HepG2 (cell line): ENCODE results near the gene DNAJB6. TPM values are rescaled to one million over a fixed set of nuclear protein-coding genes. Genes with fewer than 3 reads are reported as not detected.

ENCODE experiments used
- ATAC-seq: fragments of 200-7000 bp; cut with Tn5 transposase; 3 replicates; pipeline ENCODE4 v1.9.1; 2020; ENCODE audit warnings: mild to moderate bottlenecking, moderate library complexity
- BruUV-seq: library from RNA; stranded (reverse); fragments of 400-500 nt; replicated peaks from 2 replicates; lab custom pipeline; 2021; lab: Mats Ljungman, UMichigan
- CTCF ChIA-PET: fragments of 300-600 bp; formaldehyde crosslinking; extraction: SDS; loops from one replicate; lab custom pipeline; 2021; ENCODE audit warnings: low total read pairs, inconsistent platforms, low intra/inter-chr PET ratio; lab: Yijun Ruan, JAX
- POLR2A ChIA-PET: fragments of 350-600 bp; sonication (Branson Sonifier 250); formaldehyde crosslinking; loops from one replicate; lab custom pipeline; 2020; ENCODE audit warnings: antibody characterized with exemption, inconsistent platforms; lab: Yijun Ruan, JAX
- DNase-seq: peaks from one replicate; pipeline ENCODE4 v3.0.0-alpha.2; 2015; ENCODE audit warnings: low spot score
- FAIRE-seq: peaks from 3 replicates; lab custom pipeline; 2011; peaks lifted over from hg19 to GRCh38; lab: Jason Lieb, UNC
- H2AFZ ChIP-seq: one replicate; pipeline ENCODE4 v1.6.1; 2011; ENCODE audit warnings: low read length, inconsistent platforms
- H3K27ac ChIP-seq: fragments of 300-600 bp; 3 replicates; pipeline ENCODE4 v1.8.0; 2011; ENCODE audit warnings: mixed run types, mild to moderate bottlenecking, mixed read lengths, low read length, inconsistent platforms; ENCODE audit not compliant: insufficient read depth; ENCODE audit errors: extremely low read length
- H3K27me3 ChIP-seq, 2 experiments: fragments of 200-600 bp in 1 of 2; 2 replicates in 1 of 2; 3 replicates in 1 of 2; pipeline versions ENCODE4 v1.6.0 to v1.8.0; 2011; ENCODE audit warnings: low read length in 2 of 2, mild to moderate bottlenecking in 2 of 2, moderate library complexity in 2 of 2, inconsistent platforms in 1 of 2; ENCODE audit not compliant: insufficient read depth in 2 of 2, control insufficient read depth in 1 of 2
- H3K36me3 ChIP-seq, 2 experiments: fragments of 200-600 bp in 1 of 2; replicated peaks in 1 of 2; 2 replicates in 1 of 2; 3 replicates in 1 of 2; pipeline versions ENCODE4 v1.5.1 to v1.8.0; 2011; ENCODE audit warnings: low read length in 2 of 2, inconsistent platforms in 1 of 2; ENCODE audit not compliant: insufficient read depth in 2 of 2, control insufficient read depth in 1 of 2
- H3K4me1 ChIP-seq: 2 replicates; pipeline ENCODE4 v1.5.1; 2012; ENCODE audit warnings: low read length, inconsistent platforms; ENCODE audit not compliant: insufficient read depth
- H3K4me2 ChIP-seq: 2 replicates; pipeline ENCODE4 v1.6.0; 2011; ENCODE audit warnings: low read depth, low read length, inconsistent platforms
- H3K4me3 ChIP-seq, 3 experiments: fragments of 200-600 bp in 1 of 3; sonication (generic), shearing (Covaris generic) in 1 of 3; replicated peaks in 1 of 3; 2 replicates each; pipeline ENCODE4 v1.5.1; 2011 to 2016; ENCODE audit warnings: low read length in 3 of 3, inconsistent platforms in 2 of 3, low read depth in 2 of 3, mild to moderate bottlenecking in 2 of 3, control low read depth in 1 of 3, mixed read lengths in 1 of 3; ENCODE audit not compliant: insufficient read depth in 1 of 3
- H3K79me2 ChIP-seq: one replicate; pipeline ENCODE4 v1.6.1; 2011; ENCODE audit warnings: low read length, inconsistent platforms; ENCODE audit not compliant: insufficient read depth
- H3K9ac ChIP-seq: 2 replicates; pipeline ENCODE4 v1.6.0; 2011; ENCODE audit warnings: mild to moderate bottlenecking, low read depth, low read length, inconsistent platforms; ENCODE audit not compliant: insufficient read depth
- H3K9me3 ChIP-seq: 2 replicates; pipeline ENCODE4 v1.5.1; 2012; ENCODE audit warnings: mild to moderate bottlenecking, low read length
- H4K20me1 ChIP-seq: 2 replicates; pipeline ENCODE4 v1.6.0; 2011; ENCODE audit warnings: inconsistent platforms, mild to moderate bottlenecking, low read length, moderate library complexity; ENCODE audit not compliant: insufficient read depth
- ARNT2 ChIP-seq: sonication (generic); formaldehyde crosslinking; IDR thresholded peaks from 2 replicates; pipeline ENCODE4 v1.8.0; 2022; ENCODE audit warnings: mild to moderate bottlenecking, low read depth, missing genetic modification reagents, moderate library complexity
- FOXK1 ChIP-seq: sonication (generic); formaldehyde crosslinking; IDR thresholded peaks from 2 replicates; pipeline ENCODE4 v1.4.0; 2020; ENCODE audit warnings: low read depth, missing genetic modification reagents, borderline replicate concordance
- RCOR2 ChIP-seq: IDR thresholded peaks from 2 replicates; pipeline ENCODE4 v1.6.1; 2016; ENCODE audit warnings: missing biosample characterization, missing genetic modification reagents
- SMYD3 ChIP-seq: sonication (generic); formaldehyde crosslinking; IDR thresholded peaks from 2 replicates; pipeline ENCODE4 v1.8.1; 2023; ENCODE audit warnings: mild to moderate bottlenecking, missing genetic modification reagents
- ZBED4 ChIP-seq: sonication (generic); formaldehyde crosslinking; IDR thresholded peaks from 2 replicates; pipeline ENCODE4 v1.4.0; 2020; ENCODE audit warnings: missing genetic modification reagents, borderline replicate concordance
- ZNF354B ChIP-seq: sonication (generic); formaldehyde crosslinking; IDR thresholded peaks from 2 replicates; pipeline ENCODE4 v1.8.0; 2022; ENCODE audit warnings: mild to moderate bottlenecking, missing genetic modification reagents
- WGBS: methylation state at CpG from one replicate; pipeline ENCODE4 v1.1.6; 2017; ENCODE audit warnings: low lambda C conversion rate; 5-methylcytosine and 5-hydroxymethylcytosine counted together
- in situ Hi-C: cut with HindIII; loops from 2 replicates; pipeline ENCODE4 v1.10.0; 2017; ENCODE audit warnings: low pct_unique_long_range_greater_than_20kb; ENCODE audit not compliant: extremely low pct_ligation_motif_present
- intact Hi-C: fragments of 100-400 bp; cut with micrococcal nuclease; formaldehyde crosslinking; loops from one replicate; pipeline ENCODE4 v1.10.0; 2022; ENCODE audit not compliant: unreplicated experiment
- polyA plus RNA-seq, 8 experiments: library from polyadenylated mRNA; depleted of rRNA in 3 of 8; stranded (reverse) in 7 of 8; unstranded in 1 of 8; fragments of >200 nt; fragmentation: Illumina TruSeq in 4 of 8; extraction: Trizol in 4 of 8; gene quantifications; 2 replicates each; pipeline versions ENCODE4 v1.2.1 to v1.2.3, GENCODE V29; 2011 to 2016; ENCODE audit warnings: low read depth in 4 of 8, missing spikeins in 1 of 8, mixed read lengths in 1 of 8; ENCODE audit not compliant: insufficient read depth in 1 of 8
- total RNA-seq, 5 experiments: library from RNA; depleted of rRNA; stranded (reverse); fragments of >200 nt; fragmentation: Illumina TruSeq; extraction: Trizol; gene quantifications; 2 replicates each; pipeline ENCODE4 v1.2.3, GENCODE V29; 2016; ENCODE audit warnings: low read depth in 1 of 5
- TF ChIP-seq, protein P1 (sequence below): IDR thresholded peaks from 2 replicates; pipeline ENCODE4 v1.6.1; 2016; ENCODE audit warnings: missing biosample characterization, missing genetic modification reagents, low read depth
- TF ChIP-seq, protein P2 (sequence below): IDR thresholded peaks from 2 replicates; pipeline ENCODE4 v1.6.1; 2018; ENCODE audit warnings: missing genetic modification reagents, mild to moderate bottlenecking, missing compliant biosample characterization
- TF ChIP-seq, protein P3 (sequence below): sonication (generic); formaldehyde crosslinking; IDR thresholded peaks from 2 replicates; pipeline ENCODE4 v1.4.0; 2020; ENCODE audit warnings: missing genetic modification reagents, borderline replicate concordance
- TF ChIP-seq, protein P4 (sequence below): sonication (generic); formaldehyde crosslinking; IDR thresholded peaks from 2 replicates; pipeline ENCODE4 v1.5.0; 2020; ENCODE audit warnings: missing genetic modification reagents, mild to moderate bottlenecking, borderline replicate concordance

Gene DNAJB6
- total and polyA plus RNA-seq, 2 of the 13 experiments (the other 11 are each of a cell fraction or from before 2014, with no cell fraction given) = 29.9 to 53.9 TPM

DNA sequence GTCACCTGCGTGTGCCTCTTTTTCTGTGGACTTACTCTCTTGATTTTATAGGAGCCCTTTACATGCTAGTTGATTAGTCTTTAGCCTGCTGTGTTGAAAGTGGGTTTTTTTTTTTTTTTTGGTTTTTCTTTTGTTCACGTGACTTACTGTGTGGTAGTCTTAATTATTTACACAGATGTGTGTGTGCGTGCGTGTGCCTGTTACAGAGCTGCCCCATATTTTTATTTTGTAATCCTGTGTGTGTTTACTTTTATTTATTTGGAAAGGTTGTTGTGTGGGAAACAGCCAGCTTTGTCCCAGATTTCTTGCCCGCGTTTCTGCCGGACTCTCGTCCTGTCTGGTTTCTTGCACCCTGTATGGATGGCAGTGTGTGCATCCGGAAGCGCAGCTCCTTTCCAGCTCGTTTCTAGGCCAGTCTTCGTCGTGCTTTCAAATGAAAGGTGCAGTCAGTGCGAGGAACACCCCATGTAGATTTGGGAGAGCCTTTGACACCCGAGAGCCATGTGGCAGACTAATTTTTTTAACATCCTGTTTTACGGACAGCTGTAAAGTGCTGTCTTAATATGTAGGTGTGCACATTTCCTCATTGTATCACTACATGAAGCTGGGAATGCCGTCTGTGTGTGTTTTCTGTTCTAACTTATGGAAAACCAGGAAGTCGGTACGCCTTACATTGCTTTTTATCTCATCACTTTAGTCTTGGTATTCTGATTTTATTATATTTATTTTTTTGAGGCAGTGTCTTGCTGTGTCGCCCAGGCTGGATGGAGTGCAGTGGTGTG is 55.6 kb downstream of the DNAJB6 start:
- no peak overlapping the region for H3K4me2 ChIP-seq
- in situ Hi-C loops (no loop called here), intact Hi-C loops (no loop called here)
- no peak for ATAC-seq
- H3K4me1 ChIP-seq = no peaks in the 10 kb centered on the region
- peaks cover 13 to 46% of the 10 kb centered on the region in 2 experiments for H3K36me3 ChIP-seq
- H4K20me1 ChIP-seq = no peaks in the 10 kb centered on the region
- H3K27ac ChIP-seq = no peak overlapping the region
- H3K9ac ChIP-seq = no peak overlapping the region
- H3K79me2 ChIP-seq = no peaks in the 10 kb centered on the region
- no TSS peak for BruUV-seq
- WGBS = 98% methylated on average over 20 of the region's 20 CpGs
- ChIA-PET POLR2A (no interaction called here), CTCF (no interaction called here)
- no peak for DNase-seq
- H2AFZ ChIP-seq = no peak overlapping the region
- no peaks in the 10 kb centered on the region for H3K9me3 ChIP-seq
- FAIRE-seq = no peak
- no peaks in the 10 kb centered on the region for H3K27me3 ChIP-seq
- H3K4me3 ChIP-seq = no peak overlapping the region
- TF ChIP-seq ZNF354B (CRISPR knock-in tag) (no peak), ZBED4 (no peak), RCOR2 (no peak), FOXK1 (CRISPR knock-in tag) (no peak), ARNT2 (no peak), SMYD3 (CRISPR knock-in tag) (no peak)
- TF ChIP-seq, protein P1, sequence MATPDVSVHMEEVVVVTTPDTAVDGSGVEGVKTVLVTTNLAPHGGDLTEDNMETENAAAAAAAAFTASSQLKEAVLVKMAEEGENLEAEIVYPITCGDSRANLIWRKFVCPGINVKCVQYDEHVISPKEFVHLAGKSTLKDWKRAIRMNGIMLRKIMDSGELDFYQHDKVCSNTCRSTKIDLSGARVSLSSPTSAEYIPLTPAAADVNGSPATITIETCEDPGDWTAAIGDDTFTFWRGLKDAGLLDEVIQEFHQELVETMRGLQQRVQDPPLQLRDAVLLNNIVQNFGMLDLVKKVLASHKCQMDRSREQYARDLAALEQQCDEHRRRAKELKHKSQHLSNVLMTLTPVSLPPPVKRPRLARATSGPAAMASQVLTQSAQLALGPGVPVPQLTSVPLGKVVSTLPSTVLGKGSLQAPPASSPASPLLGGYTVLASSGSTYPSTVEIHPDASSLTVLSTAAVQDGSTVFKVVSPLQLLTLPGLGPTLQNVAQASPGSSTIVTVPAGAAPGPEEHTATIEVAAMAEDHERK (CRISPR knock-in tag) = no peak
- TF ChIP-seq, protein P2, sequence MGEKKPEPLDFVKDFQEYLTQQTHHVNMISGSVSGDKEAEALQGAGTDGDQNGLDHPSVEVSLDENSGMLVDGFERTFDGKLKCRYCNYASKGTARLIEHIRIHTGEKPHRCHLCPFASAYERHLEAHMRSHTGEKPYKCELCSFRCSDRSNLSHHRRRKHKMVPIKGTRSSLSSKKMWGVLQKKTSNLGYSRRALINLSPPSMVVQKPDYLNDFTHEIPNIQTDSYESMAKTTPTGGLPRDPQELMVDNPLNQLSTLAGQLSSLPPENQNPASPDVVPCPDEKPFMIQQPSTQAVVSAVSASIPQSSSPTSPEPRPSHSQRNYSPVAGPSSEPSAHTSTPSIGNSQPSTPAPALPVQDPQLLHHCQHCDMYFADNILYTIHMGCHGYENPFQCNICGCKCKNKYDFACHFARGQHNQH = no peak
- TF ChIP-seq, protein P3, sequence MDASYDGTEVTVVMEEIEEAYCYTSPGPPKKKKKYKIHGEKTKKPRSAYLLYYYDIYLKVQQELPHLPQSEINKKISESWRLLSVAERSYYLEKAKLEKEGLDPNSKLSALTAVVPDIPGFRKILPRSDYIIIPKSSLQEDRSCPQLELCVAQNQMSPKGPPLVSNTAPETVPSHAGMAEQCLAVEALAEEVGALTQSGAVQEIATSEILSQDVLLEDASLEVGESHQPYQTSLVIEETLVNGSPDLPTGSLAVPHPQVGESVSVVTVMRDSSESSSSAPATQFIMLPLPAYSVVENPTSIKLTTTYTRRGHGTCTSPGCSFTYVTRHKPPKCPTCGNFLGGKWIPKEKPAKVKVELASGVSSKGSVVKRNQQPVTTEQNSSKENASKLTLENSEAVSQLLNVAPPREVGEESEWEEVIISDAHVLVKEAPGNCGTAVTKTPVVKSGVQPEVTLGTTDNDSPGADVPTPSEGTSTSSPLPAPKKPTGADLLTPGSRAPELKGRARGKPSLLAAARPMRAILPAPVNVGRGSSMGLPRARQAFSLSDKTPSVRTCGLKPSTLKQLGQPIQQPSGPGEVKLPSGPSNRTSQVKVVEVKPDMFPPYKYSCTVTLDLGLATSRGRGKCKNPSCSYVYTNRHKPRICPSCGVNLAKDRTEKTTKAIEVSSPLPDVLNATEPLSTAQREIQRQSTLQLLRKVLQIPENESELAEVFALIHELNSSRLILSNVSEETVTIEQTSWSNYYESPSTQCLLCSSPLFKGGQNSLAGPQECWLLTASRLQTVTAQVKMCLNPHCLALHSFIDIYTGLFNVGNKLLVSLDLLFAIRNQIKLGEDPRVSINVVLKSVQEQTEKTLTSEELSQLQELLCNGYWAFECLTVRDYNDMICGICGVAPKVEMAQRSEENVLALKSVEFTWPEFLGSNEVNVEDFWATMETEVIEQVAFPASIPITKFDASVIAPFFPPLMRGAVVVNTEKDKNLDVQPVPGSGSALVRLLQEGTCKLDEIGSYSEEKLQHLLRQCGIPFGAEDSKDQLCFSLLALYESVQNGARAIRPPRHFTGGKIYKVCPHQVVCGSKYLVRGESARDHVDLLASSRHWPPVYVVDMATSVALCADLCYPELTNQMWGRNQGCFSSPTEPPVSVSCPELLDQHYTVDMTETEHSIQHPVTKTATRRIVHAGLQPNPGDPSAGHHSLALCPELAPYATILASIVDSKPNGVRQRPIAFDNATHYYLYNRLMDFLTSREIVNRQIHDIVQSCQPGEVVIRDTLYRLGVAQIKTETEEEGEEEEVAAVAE (CRISPR knock-in tag) = no peak
- TF ChIP-seq, protein P4, sequence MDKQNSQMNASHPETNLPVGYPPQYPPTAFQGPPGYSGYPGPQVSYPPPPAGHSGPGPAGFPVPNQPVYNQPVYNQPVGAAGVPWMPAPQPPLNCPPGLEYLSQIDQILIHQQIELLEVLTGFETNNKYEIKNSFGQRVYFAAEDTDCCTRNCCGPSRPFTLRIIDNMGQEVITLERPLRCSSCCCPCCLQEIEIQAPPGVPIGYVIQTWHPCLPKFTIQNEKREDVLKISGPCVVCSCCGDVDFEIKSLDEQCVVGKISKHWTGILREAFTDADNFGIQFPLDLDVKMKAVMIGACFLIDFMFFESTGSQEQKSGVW = no peak
